ENCODE results near the gene FAM20C.
"Not testable (repeated sequence)": the region's sequence is repeated elsewhere in the genome, so short reads cannot be mapped to it uniquely, and the experiment has no call there.

FAM20C gene

DNA sequence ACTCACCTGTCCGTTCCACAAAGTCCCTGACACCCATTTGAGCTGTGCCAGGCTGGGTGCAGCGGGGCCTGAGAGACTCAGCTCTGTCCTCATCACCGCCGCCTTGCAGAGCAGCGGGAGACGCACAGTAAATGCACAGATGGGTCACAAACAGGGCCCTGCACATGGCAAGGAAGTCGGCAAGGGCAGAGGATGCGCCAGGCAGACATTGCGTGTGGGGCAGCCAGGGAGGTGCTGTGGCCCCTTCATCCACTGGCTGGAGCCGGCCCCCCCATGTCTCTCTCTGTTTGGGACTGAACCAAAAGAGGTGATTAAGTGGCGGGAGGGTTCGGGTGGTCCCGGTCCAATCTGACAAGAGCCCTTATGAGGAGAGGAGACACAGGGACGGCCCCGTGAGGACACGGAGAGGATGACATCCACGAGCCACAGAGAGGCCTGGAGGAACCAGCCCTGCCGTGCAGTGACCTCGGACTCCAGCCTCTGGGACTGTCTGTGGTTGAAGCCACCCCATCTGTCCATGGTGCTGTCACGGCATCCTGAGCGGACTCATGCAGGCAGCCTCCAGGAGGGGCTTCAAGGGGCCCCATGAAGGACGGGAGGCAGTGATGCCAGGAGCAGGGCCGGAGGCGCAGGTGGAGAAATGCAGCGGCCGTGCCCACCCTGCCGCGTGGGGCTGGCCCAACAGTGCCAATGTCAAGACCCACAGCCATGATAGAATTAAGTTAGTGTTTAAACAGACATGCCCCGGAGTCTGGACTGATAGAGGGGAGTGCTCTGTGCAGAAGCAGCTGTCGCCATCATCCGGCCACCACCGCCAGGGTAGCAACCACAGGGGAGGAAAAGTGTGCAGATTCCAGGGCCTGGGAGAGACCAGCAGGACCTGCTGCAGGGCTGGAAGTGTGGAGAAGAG, 69.2 kb downstream of the FAM20C start:
- DNase-seq: no peak

DNA sequence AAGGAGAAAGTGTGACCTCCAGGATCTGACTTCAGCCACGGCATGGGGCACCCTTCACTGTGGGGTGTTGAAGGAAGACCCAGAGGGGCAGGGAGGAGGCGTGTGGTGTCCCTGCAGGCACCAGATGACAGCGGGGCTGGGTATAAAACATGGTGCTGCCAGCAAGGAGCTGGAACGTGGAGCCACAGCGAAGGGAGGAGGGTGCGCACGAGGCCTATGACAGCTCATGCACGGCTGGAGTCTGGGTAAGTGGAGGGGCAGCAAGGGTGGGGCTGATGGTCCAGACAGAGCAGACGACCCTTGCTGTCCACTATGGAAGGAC, 69.8 kb downstream of the FAM20C start:
- DNase-seq: no peak

DNA sequence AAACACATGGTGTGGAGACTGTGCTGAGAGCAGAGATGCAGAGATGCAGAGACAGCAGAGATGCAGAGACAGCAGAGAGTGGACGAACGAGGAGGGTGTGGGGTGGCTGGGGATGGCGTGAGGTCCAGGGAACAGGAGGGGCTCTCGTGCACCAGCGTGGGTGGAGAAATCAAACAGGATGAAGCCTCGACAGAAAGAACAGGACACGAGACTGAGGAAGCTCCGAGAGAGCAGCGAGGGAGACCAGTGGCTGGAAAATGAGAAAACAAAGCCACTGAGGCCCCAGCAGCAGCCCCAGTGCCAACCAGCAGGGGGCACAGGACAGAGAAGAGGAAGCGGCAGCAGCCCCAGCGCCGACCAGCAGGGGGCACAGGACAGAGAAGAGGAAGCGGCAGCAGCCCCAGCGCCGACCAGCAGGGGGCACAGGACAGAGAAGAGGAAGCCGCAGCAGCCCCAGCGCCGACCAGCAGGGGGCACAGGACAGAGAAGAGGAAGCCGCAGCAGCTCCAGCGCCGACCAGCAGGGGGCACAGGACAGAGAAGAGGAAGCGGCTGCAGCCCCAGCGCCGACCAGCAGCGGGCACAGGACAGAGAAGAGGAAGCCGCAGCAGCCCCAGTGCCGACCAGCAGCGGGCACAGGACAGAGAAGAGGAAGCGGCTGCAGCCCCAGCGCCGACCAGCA, 70.4 kb downstream of the FAM20C start:
- not testable (repeated sequence) for DNase-seq

DNA sequence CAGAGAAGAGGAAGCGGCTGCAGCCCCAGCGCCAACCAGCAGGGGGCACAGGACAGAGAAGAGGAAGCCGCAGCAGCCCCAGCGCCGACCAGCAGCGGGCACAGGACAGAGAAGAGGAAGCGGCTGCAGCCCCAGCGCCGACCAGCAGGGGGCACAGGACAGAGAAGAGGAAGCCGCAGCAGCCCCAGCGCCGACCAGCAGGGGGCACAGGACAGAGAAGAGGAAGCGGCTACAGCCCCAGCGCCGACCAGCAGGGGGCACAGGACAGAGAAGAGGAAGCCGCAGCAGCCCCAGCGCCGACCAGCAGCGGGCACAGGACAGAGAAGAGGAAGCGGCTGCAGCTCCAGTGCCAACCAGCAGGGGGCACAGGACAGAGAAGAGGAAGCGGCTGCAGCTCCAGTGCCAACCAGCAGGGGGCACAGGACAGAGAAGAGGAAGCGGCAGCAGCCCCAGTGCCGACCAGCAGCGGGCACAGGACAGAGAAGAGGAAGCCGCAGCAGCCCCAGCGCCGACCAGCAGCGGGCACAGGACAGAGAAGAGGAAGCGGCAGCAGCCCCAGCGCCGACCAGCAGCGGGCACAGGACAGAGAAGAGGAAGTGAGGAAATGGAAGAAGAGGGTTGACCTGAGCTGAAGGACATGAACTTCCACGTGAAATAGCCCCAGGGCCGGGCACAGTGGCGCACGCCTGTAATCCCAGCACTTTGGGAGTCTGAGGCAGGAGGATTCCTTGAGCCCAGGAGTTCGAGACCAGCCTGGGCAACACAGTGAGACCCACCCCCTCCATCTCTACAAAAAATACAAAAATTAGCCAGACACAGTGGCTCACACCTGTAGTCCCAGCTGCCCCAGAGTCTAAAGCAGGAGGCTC, 71.3 kb downstream of the FAM20C start:
- peak; percentile 24 for DNase-seq

DNA sequence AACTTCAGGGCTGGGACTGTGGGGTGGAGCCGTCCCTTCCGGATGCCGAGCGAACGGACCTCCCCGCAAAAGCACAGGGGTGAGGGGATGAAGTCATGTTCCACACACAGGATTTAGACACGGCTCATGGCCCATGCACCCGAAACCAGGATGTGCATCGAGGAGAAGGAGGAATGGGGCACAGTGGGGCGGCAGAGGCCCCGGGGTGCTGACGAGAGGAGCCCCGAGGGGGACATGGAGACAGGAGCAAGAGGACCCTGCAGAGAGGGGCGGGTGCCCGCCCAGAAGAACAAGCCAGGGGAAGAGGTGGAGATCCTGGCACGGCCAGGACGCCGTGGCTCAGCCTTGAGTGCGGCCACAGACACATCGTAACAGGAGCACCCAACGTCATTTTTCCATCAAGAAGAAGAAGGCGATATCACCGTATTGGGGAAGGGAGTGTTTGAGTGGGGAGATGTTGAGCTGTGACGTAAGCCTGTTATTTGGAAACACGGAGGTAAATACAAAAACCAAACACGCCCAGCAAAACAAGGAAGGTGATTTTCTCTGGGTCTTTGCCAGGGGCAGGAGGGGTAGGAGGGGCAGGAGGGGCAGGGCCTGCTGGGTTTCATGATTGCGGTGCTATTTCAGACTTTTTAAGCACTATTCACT, 72.3 kb downstream of the FAM20C start:
- no peak for DNase-seq

DNA sequence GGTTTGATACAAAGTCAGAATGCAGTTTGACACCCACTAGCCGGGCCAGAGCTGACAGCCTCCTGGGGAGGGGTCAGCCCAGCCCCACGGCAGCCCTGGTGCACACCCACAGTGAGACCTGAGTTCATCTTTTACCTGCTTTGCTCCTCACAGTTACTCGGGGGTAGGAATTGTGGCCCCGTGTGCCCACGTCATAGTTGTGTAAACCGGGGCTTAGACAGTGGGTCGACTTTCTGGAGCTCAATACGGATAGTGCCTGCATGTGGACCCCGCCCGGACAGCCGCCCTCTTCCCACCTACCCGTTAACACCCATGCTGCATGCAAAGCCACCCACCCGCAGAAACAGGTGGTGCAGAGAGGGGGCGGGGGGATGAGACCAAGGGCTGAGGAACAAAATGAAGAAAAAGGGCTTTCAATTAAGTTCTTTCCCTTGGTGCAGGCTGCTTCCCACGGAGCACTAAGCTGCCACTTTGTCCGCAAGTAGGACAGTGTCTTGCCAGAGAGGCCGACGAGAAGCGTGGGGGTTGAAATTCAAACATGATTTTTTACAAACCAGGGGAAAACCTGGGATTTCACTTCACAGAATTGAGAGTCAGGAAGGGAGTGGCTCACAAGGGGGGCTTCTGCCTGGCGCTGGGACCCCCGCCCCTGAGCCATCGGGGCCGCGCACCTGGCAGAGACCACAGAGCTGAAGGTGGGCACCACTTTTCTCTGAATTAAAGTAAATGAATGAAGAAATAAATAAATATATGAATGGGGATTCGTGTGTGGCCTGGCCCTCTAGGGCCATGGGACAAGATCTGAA, 73.0 kb downstream of the FAM20C start:
- no peak for DNase-seq

DNA sequence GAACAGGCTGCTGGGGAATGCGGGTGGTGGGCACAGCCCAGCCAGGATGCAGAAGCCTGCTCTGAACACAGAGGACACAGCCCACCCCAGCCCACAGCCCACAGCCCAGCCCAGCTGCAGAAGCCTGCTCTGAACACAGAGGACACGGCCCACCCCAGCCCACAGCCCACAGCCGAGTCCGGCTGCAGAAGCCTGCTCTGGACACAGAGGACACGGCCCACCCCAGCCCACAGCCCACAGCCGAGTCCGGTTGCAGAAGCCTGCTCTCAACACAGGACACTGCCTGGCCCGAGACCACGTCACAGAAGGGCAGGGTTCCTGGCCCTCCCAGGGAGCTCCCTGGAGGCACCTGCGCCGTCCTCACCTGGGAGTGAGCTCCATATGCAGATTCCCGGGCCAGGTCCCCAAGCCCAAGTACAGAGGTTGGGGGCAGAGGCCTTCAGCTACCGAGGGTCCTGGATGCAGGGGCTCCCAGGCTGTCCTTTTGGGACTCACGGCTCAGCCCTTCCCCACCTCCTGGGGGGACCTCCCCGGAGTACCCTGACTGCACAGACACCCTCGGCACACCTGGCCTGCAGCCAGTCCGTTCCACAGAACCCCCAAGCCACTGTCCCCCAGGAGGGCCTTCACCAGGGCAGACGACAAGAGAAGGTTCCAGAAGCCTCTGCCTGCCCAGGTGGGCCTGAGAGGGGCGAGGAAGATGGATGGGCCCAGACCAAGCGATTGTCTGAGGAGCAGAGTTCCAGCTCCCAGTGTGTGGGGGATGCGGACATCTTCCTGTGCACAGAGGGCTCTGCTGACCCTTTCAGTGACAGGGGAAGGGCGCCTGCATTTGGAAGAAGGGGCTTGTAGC, 73.9 kb downstream of the FAM20C start:
- no peak for DNase-seq

DNA sequence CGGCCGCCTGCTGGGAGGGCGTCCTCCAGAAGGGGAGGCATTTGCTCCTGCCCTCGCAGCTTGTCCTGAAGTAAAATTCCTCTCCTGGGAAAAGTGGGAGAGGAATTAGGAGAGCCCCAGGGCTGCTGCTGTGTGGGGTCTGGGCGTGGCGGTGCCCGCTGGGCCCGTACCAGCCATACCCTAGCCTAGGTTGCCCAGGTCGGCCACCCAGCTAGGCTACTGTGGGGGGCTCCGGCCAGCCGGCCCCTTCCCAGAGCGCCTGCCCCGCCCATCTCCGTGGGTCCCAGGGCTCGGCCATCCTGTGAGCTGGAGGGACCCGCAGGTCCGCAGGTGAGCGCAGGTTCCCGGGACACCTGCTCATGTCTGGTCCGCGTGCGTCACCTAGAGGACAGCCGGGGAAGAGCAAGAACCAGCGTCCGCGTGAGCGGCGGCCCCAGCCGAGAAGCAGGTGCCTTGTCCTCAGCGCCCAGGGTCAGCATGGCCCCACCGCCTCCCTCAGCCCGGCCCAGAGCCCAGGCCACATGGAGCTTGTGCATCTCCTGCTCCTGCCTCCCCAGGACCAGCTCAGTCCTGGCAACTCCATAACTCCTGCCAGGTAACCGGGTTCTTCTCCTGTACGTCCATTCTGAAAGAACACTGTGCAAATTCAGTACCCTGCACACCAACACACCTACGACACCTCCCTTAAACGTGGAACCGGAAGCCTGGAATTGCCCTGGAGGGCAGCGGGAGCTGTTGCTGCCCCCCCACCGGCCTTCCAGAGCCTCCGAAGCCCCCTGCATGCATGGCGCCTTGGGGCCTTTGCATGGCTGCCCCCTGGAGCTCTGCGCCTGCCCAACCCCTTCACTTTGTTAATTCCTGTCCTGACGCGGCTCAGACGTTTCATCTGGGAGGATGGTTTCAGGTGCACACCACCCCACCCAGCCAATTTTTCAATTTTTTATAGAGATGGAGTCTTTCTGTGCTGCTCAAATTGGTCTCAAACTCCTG, 74.8 kb downstream of the FAM20C start:
- no peak for DNase-seq

DNA sequence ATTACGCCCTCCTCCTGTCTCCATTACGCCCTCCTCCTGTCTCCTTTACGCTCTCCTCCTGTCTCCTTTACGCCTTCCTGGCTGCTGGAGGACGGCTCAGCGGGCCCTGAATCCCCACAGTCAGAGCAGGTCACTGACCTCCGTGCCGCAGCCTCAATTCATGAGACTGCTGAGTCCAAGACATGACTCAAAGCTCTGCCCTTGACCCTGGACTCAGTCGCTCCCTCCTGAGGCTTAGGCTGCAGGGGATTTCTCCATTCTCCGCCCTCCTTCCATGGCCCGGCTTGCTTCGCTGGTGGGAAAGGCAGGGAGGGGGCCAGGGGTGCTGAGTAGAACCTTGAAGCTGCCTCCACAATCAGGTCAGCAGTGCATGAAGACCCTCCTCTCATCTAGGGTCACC, 76.6 kb downstream of the FAM20C start:
- DNase-seq: no peak

DNA sequence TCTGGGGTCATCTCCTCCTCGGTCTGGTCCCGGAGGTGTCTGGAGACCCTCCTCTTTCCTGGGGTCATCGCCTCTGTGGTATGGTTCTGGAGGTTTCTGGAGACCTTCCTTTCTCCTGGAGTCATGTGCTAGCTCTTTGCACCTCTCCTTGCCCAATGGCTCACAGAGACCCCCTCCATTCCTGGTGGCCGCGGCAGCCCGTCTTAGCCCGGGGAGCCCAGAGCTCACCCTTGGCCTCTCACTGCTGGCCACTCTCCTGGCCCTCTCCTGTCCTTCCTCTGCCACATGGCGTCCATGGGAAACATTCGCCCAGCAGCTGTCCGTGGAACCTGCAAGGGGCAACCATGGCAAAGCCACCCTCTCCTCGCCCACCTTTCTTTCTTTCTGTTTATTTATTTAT, 77.3 kb downstream of the FAM20C start:
- DNase-seq: no peak

DNA sequence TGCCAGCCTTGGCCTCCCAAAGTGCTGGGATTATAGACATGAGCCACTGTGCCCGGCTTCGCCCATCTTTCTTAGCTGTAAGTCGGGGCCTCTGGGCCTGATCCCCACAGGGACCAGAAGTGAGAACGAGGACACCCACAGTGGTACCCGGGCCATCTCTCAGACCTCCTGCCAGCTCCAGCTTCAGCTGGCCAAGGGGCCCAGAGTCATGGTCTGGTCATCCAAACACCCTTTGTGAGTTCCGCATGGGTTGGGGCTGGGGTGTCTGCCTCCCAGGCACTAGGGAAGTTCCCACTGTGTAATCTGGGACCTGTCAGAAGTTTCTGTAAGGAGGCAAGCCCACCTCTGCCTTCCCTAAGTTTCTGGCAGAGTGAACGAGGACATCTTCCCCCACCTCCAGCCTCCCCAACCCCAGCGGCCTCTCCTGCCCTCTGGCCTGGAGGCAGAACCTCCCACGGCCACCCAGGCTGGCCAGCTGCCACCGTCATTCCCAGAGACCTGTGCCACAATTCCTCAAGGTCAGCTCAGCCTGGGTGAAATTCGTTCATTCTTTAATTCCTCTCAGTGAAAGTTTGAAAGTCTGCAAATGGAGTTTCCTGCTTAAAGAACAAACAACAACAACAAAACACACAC, 78.1 kb downstream of the FAM20C start:
- no peak for DNase-seq

DNA sequence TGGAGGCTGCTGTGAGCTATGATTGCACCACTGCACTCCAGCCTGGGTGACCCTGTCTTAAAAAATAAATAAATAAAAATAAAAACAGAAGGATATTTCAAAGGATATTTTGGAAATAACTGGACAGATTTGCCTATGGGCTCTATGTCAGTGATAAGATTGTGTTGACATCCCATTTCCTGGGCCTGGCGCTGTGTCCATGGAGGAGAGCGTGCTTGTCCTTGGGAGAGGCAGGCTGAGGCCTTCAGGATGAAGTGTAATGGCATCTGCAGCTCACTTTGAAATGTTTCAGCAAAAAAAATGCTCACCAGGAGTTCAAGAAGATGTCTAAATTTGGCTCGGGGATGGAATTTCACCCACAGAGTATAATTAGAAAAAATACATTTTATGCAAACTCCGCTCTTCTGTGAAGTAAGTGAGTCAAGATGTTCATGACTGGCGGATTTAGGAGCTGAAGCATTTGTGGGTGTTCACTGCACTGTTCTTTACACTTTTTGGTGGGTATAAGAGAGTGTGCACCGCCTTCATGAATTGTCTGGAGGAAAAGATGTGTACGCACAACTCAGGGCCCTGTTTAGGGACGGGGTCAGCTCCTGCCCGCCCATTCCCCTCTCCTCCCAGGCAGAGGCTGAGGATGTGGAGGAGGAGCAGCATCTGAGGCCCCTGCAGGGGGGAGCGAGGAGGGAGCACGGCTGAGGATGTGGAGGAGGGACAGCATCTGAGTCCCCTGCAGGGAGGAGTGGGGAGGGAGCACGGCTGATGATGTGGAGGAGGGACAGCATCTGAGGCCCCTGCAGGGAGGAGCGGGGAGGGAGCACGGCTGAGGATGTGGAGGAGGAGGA, 79.1 kb downstream of the FAM20C start:
- no peak for DNase-seq

DNA sequence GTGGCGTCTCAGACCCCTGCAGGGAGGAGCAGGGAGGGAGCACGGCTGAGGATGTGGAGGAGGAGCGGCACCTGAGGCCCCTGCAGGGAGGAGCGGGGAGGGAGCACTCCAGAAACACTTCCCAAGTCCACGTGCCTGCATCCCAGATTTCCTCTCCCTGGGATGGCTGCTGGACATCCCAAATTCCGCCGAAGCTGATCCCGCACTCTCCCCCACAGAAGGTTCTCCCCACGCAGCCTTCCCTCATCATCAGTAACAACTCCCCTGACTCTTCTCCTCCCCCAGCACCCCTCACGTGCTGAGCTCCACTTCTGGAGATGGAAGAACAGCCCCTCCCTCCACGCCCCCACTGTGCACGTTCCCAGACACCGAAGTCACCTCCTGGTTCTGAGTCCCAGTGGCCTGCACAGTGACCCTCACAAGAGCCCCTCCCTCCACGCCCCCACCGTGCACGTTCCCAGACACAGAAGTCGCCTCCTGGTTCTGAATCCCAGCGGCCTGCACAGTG, 79.8 kb downstream of the FAM20C start:
- no peak for DNase-seq

DNA sequence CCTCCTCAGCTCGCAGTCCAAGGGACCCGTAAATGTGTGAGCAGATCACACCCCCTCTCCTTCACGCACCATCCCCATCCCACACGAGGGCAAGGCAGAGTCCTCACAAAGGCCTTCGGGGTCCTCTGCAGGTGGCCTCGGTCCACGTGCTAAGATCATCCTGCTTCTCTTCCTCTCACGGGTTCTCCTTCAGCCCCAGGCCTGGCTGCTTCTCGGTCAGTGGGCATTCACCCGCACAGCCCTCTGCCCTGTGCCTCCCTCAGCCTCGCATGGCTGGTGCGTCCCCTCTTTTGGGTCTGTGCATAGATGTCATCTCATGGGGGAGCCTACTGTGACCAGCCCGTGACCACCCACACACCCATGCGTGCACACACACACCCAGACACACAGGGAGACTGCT, 80.3 kb downstream of the FAM20C start:
- DNase-seq: no peak

DNA sequence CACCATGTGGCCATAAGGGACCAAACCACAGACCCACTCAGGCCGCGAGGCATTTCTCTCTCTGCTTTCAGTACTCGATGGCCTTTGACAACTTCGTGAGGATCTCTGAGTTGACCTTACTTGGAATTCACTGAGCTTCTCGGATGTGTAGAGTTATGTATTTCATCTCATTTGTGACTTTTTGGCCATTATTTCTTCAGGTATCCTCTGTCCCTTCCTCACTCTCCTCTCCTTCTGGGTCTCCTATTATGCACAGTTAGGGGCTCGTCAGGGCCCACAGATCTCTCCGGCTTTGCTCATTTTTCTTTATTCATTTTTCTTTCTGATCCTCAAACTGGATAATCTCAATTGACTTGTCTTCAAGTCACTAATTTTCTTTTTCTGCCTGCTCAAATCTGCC, 81.0 kb downstream of the FAM20C start:
- no peak for DNase-seq

DNA sequence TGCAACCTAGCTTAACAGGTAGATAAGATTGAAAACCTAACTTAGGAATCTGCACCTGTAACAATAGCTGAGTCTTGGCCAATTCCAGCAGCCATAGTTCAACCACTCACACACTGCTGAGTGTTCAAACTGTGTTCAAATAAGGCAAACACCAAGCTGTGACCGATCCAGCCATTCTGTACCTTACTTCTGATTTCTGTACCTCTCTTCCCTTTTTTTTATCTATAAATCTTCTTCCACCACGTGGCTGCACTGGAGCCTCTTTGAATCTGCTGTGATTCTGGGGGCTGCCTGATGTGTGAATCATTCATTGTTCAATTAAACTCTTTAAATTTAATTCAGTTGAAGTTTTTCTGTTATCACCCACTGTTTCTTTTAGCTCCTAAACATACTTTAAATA, 81.9 kb downstream of the FAM20C start:
- no peak for DNase-seq

DNA sequence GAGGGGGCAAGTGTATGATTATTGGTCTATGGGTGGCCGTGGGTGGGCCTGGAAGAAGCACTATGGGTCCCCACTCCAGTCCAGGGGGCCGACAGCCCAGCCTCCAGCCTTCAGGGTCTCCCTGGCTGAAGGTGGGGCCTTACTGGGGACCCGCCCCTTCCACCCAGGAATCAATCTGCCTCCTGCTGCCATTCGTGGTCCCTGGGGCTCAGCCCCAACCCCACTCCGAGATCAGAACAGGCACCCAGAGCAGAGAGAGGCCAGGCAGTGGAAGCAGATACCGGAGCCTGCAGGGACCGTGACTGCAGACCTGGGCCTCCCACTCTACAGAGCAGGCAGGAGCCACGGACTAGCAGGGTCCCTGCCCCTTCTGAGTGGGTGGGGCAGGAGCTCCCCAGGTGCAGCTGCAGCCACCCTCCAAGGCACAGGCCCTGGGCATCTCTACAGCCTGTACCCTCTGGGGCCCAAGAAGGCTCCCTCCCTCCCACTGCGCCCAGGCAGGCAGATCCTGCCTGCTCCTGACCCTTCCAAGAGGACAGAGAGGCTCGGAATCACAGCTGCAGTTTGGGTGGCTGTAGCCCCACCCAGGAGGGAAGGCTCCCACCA, 84.0 kb downstream of the FAM20C start:
- DNase-seq: no peak

DNA sequence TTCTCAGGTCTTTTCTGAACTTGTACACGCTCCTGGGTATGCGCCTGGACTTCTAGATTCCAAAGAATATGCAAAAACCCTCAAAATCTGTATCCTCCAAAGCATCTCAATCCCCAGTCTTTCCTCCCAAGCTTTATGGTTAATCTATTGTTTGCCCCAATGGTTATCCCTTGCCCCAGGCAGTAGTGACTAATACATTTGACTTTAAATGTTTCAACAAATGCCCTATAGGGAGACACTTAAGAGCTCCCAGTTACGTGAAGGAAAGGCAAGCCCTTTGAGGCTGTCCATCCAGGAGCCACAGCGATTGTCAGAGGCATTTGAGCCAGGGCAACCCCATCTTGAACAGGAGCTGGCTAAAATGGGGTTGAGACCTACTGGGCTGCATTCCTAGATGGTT, 84.9 kb downstream of the FAM20C start:
- no peak for DNase-seq

Data from suppressor macrophage treated with lipopolysaccharide for 4 hours (primary cell).